HG03469 (cell line): ENCODE data around the gene HSPG2.
"Not testable (repeated sequence)": the region's sequence is repeated elsewhere in the genome, so short reads cannot be mapped to it uniquely, and the experiment has no call there.

ENCODE experiments used
- ATAC-seq: cut with Tn5 transposase; IDR thresholded peaks from one replicate; pipeline ENCODE4 v1.9.1; 2021; ENCODE audit warnings: mild to moderate bottlenecking, moderate library complexity, moderate number of reproducible peaks; ENCODE audit not compliant: unreplicated experiment

The HSPG2 gene

DNA sequence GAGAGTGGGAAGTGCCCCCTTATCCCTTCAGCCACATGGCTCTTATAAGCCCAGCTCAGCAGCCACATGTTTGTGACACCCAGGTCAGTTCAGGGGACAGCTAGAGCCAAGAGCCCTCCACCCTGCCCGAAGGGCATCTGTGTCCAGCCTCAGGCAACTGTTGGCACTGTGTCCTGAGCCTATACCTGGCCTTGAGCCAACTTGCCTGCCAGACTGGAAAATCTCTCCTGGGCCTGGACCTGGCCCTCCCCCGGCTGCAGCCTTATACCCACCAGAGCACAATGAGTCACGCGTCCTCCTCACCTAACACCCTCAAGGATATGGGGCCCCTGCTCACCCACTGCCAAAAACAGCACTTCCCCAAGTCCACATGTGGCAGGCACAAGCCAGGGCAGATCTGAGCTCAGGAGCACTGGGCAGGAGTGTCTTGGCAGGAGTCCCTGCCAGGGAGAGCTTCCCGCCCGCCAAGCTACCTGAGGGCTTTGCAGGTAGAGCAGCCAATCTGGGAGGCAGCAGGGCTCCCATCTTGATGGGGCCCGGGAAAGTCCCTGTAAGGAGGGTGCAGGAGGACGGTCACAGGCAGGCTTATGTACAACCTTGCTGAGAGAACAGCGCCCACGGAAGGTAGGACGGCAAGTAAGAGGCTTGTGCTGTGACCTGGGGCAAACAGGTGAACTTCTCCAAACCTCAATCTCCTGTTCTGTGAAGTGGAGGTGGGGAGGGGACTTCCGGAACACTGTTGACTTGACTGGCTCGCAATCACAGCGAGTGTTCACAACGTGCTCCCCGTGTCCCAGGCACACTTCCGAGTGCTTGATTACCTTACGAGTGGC is 19.8 kb upstream of the HSPG2 start:
- ATAC-seq = no peak

GRCh38 chr1:21955501-21956281 is 18.6 kb upstream of the HSPG2 start:
- no peak for ATAC-seq

DNA sequence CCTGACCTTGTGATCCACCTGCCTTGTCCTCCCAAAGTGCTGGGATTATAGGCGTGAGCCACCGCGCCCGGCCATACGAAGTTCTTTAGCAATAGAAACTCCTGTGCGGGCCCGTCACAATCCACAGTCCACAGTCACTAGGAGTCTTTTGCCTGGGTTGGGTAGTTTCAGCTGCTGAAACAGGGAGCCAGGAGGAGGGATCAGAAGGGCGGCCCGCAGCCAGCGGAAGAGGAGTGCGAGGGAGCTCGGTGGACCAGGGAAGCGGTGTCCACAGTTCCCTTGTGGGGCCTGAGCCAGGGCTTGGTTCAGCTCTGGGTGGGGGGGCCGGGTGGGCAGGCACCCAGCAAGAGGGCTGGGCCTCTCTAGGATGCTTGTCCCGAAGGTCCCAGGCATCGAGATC is 17.9 kb upstream of the HSPG2 start:
- no peak for ATAC-seq

- no peak for ATAC-seq
These were observed 15.8 kb upstream of the HSPG2 start for GRCh38 chr1:21952786-21953520.

DNA sequence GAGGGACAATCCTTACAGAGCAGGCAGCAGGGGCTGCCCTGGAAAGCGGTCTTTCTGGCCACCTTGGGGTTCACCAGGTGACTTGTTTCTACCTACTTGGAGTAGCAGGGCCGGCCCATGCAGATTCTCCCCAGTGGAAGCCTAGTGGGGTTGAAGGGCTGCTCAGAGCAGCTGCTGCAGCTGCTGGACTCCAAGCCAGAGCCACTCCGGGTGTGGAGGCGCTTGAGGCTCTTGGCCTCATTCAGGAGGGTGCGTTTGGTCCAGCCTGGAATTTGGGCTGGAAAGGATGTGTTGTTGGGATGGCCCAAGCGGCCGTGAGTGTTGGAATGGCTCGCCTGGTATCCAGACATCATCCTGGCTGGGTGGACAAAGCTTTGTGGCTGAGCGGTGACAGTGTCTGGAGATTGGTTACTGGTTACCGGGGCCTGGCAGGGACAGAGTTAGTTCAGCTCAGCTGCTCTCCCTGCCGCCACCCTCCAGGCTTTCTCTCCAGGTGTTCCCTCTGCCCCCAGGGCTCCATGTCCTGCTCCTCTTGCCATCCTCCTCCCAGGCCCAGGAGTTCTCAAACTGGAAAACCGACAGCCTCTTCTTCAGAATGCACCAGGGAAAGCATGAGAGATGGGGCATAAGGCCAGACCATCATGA is 14.2 kb upstream of the HSPG2 start:
- ATAC-seq = no peak

GRCh38 chr1:21950734-21951133 is 13.6 kb upstream of the HSPG2 start:
- ATAC-seq = no peak

- ATAC-seq = no peak
These were observed 9.9 kb upstream of the HSPG2 start for GRCh38 chr1:21946836-21947587.

DNA sequence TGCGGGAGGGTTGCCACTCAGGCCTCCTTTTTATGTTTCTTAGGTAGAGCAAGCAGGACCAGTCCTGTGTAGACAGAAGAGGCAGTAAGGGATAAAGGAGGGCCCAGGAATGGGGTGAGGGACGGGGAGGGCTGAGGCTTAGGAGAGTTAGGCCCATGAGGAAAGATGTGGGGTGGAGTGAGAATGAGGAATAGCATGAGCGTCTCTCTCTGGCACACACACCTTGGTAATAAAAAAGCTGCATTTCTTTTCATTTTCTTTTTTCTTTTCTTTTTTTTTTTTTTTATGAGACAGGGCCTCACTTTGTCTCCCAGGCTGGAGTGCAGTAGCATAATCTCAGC is 7.6 kb upstream of the HSPG2 start:
- no peak for ATAC-seq

GRCh38 chr1:21942959-21943640 is 6.0 kb upstream of the HSPG2 start:
- not testable (repeated sequence) for ATAC-seq

GRCh38 chr1:21942464-21942863 is 5.4 kb upstream of the HSPG2 start:
- no peak for ATAC-seq

- ATAC-seq = no peak
These were observed 4.3 kb upstream of the HSPG2 start for GRCh38 chr1:21941370-21941769.

GRCh38 chr1:21940492-21940891 is 3.4 kb upstream of the HSPG2 start:
- ATAC-seq = no peak

DNA sequence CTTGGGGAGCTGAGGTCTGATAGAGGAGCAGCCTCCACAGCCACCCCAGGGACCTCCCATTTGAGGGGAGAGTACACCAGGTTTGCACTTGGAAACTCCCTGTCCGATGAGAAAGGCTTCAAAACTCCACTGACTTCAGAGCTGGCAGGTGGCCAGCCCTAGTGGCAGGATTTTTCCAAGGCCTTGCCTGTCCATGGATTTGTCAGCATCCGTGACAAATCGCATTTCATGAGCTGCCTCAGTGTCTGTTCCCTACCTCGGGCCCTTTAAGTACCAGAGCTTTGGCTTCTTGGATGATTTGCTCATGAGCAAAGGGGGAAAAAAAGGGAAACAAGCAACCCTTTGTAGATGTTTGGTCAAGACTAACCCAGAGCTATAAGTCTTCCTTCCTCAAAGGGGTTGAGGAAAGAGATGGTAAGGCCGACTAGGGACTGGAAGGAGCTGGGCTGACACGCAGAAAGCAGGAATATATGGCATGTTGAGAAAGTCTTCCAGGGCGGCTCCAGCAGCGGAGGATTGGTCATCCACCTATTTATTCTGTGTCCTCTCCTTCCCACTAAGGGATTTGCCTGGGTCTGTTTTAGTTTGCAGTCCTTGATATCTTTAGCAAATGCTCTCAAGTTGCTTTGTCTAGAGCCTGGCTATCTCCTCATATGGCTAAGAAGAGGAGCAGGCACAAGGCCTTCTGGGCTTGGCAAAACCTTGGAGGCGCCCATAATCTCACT is 2.7 kb upstream of the HSPG2 start:
- no peak for ATAC-seq

DNA sequence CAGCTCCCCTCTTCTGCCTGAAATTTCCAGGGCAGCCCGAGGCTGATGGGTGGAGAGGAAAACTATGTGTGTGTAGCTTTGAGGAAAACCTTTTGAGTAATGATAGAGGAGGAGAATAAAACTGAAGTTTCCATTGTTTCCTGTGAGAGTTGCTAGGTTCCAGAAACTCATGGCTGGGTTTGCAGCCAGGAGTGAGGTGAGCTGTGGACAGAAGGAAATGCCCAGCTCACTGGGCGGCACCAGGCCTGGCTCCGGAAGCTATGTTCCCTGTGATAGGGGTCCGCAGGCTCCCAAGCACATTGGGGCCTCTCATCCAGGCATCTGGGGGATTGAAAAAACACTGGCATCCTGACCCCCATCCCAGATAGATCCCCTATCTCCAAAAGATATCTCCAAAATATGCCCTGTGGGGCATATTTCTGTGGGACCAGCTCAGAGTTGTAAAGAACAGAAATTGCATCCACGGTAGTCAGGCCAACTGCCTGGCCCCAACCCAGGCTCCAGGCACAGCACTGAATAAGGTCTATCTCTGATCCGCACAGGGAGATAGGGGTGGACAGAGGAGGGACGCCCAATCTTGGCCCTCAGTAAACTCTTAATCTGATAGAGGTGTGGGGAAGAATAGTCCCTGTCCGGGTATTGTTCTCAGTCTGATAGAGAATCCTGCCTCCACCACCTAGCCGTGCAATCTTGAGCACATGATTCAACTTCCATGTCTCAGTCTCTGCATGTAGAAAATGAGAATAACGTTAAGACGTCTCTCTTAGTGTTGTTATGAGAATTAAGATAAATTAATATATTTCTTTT is 1.8 kb upstream of the HSPG2 start:
- ATAC-seq = no peak

DNA sequence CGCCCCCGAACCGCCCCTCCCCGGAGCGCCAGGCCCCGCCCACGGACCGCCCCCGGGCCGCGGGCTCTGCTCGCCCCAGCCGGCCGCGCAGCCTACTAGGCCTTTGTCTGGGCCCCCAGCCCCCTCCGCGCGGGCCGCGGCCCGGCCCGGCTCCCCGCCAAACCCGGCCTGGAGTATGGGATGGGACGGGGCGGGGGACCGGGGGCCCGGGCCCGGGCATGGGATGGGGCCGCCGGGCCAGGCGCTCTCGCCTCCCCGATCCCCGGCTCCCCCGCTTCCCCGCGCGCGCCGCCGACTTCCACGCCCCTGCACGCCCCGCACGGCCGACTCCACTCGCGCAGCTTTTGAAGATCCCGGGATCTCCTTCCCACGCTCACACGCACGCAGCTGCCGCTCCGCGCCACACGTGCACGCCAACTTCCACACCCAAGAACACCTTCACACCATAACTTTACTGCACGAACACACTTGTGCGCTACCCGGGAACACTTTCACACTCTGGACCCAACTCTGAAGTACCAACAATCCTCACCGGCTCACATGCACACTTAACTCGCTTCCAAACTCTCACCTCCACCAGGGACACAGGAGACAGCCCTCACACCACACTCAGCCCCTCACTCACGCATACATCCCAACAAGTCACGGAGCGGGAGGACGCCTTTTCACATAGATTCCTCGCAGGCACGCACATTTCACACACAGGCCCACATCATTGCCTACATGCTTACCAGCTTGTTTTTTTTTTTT is 437 bp upstream of the HSPG2 start:
- ATAC-seq = no peak

- ATAC-seq = no peak
These were observed 611 bp downstream of the HSPG2 start for GRCh38 chr1:21936366-21937031.

- no peak for ATAC-seq
These were observed 1.2 kb downstream of the HSPG2 start for GRCh38 chr1:21935891-21936365.
